Iris pigment epithelial cell (primary cell): ENCODE measurements around the gene CPT2.
"Not testable (repeated sequence)": the region's sequence is repeated elsewhere in the genome, so short reads cannot be mapped to it uniquely, and the experiment has no call there.

Experiments used
- DNase-seq: peaks from one replicate; pipeline ENCODE4 v3.0.0-alpha.2; 2011; ENCODE audit warnings: low read depth

Gene CPT2

GRCh38 chr1:53182716-53183094 lies 13.9 kb upstream of the CPT2 start:
- DNase-seq: no peak

GRCh38 chr1:53183095-53183990 lies 13.3 kb upstream of the CPT2 start:
- DNase-seq: no peak

- not testable (repeated sequence) for DNase-seq
Observed at GRCh38 chr1:53185955-53186297, 10.7 kb upstream of the CPT2 start.

GRCh38 chr1:53186533-53186932 lies 10.1 kb upstream of the CPT2 start:
- DNase-seq: no peak

GRCh38 chr1:53187401-53187800 lies 9.2 kb upstream of the CPT2 start:
- no peak for DNase-seq

GRCh38 chr1:53188099-53188498 lies 8.5 kb upstream of the CPT2 start:
- DNase-seq: peak; percentile 60

GRCh38 chr1:53189061-53189460 lies 7.6 kb upstream of the CPT2 start:
- DNase-seq: no peak

GRCh38 chr1:53190210-53190611 lies 6.4 kb upstream of the CPT2 start:
- no peak for DNase-seq

- DNase-seq: no peak
Observed at GRCh38 chr1:53195246-53196016, 1.2 kb upstream of the CPT2 start.

- no peak for DNase-seq
Observed at GRCh38 chr1:53196017-53196484, 573 bp upstream of the CPT2 start.

GRCh38 chr1:53197291-53198200 lies 922 bp downstream of the CPT2 start:
- no peak for DNase-seq

GRCh38 chr1:53198241-53198651 lies 1.6 kb downstream of the CPT2 start:
- peak; percentile 51 for DNase-seq

GRCh38 chr1:53203466-53203865 lies 6.8 kb downstream of the CPT2 start:
- no peak for DNase-seq

GRCh38 chr1:53205496-53205895 lies 8.9 kb downstream of the CPT2 start:
- DNase-seq: not testable (repeated sequence)

GRCh38 chr1:53206083-53206685 lies 9.6 kb downstream of the CPT2 start:
- DNase-seq: not testable (repeated sequence)

GRCh38 chr1:53206735-53207379 lies 10.2 kb downstream of the CPT2 start:
- no peak for DNase-seq

- peak; percentile 30 for DNase-seq
Observed at GRCh38 chr1:53207726-53208125, 11.1 kb downstream of the CPT2 start.

GRCh38 chr1:53210352-53210751 lies 13.7 kb downstream of the CPT2 start:
- no peak for DNase-seq

- no peak for DNase-seq
Observed at GRCh38 chr1:53210954-53211353, 14.3 kb downstream of the CPT2 start.

GRCh38 chr1:53214376-53214940 lies 17.8 kb downstream of the CPT2 start:
- DNase-seq: no peak

- no peak for DNase-seq
Observed at GRCh38 chr1:53218201-53218600, 21.6 kb downstream of the CPT2 start.
